ENCODE measurements around the gene PHYKPL.

PHYKPL gene

GRCh38 chr5:178180141-178180863, 52.3 kb downstream of the PHYKPL start:
- DNase-seq = no peak

- DNase-seq = no peak
Observed at GRCh38 chr5:178177569-178177968, 55.0 kb downstream of the PHYKPL start.

- DNase-seq = no peak
Observed at GRCh38 chr5:178176791-178177190, 55.8 kb downstream of the PHYKPL start.

GRCh38 chr5:178174456-178174855, 58.1 kb downstream of the PHYKPL start:
- no peak for DNase-seq

- DNase-seq = no peak
Observed at GRCh38 chr5:178170455-178170854, 62.1 kb downstream of the PHYKPL start.

GRCh38 chr5:178165581-178165980, 67.0 kb downstream of the PHYKPL start:
- DNase-seq = no peak

GRCh38 chr5:178163772-178164735, 68.5 kb downstream of the PHYKPL start:
- DNase-seq = peak; percentile 71

GRCh38 chr5:178162481-178162880, 70.1 kb downstream of the PHYKPL start:
- no peak for DNase-seq

- no peak for DNase-seq
Observed at GRCh38 chr5:178160176-178160575, 72.4 kb downstream of the PHYKPL start.
